NAMALWA (cell line): ENCODE data around the gene TRIM59.

Experiments
- DNase-seq: peaks from one replicate; pipeline ENCODE4 v3.0.0-alpha.2; 2015; ENCODE audit warnings: low spot score

TRIM59 gene

DNA sequence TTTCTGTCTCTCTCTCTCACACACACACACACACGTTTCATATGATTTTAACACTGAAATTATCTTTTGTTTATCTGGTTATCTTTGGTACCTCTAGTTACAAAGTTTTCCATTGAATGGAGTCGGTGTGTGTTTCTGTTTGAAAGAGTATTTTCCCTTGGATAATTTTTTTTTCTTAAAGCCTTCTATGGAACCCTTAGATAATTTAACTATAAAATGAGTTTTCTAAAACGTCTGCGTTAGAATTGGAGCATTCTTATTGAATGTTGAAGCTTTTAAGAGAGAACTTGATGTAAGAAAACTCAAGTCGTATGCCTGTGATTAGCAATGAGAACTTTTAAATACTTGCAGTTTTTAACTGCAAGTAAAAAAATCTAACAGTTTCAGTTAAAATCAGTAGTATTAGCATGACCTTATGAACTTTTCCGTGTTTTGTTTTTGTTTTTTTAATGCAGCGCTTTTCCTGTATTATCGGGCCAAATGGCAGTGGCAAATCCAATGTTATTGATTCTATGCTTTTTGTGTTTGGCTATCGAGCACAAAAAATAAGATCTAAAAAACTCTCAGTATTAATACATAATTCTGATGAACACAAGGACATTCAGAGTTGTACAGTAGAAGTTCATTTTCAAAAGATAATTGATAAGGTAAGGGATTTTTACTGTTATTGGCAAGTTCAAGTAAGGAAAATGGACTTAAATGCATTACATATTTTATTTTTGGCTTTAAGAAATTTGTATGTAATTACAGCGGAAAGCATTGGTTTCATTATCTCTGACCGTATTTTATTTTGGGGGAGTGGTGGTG lies 47.2 kb downstream of the TRIM59 start:
- DNase-seq = peak; percentile 13

- DNase-seq = peak; percentile 65
Observed at GRCh38 chr3:160401291-160402095, 48.1 kb downstream of the TRIM59 start.

- DNase-seq = no peak
Observed at GRCh38 chr3:160400702-160401150, 48.9 kb downstream of the TRIM59 start.

- DNase-seq = peak; percentile 56
Observed at GRCh38 chr3:160400030-160400701, 49.4 kb downstream of the TRIM59 start.

DNA sequence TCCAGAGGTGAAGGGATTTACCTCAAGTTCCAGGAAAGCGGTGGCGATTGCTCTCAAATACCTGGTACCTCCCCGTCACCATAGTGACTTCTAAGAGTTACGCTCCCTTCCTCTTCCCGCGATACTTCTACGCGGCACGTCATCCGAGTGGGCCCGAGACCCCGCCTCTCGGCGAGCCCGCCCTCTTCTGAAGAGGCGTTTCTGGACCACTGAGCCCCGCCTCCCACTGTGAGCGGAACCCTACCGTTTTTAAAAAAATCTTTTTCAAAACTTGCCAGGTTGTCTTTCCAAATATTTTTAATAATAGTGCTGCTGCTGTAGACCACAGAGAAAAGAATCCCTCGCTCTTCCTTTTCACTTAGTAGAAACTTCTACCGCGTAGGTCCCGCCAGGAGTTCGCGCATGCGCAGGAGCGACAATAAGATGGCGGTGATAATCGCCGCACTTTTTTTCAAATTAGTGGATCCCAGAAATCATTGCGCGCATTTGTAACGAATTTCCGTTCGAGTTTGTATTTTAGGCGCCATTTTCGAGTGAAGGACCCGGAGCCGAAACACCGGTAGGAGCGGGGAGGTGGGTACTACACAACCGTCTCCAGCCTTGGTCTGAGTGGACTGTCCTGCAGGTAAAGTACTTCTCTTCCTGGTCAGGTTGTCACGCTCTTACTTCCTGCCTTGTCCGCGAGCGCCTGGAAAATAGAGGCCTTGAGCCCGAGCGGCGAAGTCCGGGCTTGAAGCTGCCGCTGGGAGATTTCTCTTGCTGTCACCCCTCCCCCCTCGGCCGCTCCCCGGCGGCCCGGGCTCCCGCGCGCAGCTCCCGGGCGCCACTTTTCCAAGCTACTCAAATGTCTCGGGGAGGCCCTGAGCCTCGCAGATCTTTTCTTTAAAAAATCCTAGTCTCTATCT lies 50.2 kb downstream of the TRIM59 start, which contains the start of the genes IFT80 and SMC4:
Gene IFT80, minus strand, starts transcription at position 101 of the 905 bp plus-strand sequence. CDS start 14,625 bp downstream, outside the sequence.
Gene SMC4, plus strand, starts transcription at position 526 of the 905 bp plus-strand sequence. CDS start 1,177 bp downstream, outside the sequence.
- DNase-seq = peak; percentile 98

DNA sequence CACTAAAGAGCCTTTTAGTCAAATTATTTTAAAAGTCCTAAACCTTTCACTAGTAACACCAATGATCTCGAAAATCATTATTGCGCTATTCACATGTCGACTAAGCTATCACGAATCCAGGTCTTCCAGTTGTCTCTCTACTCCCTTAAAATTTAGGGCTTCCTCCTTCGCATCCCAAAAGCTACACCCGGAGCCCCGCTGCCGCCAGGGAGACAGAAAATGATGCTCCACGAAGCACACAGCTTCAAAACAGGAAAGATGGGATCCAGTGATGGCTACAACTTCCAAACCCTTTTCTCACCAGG lies 50.8 kb downstream of the TRIM59 start:
- DNase-seq = no peak

DNA sequence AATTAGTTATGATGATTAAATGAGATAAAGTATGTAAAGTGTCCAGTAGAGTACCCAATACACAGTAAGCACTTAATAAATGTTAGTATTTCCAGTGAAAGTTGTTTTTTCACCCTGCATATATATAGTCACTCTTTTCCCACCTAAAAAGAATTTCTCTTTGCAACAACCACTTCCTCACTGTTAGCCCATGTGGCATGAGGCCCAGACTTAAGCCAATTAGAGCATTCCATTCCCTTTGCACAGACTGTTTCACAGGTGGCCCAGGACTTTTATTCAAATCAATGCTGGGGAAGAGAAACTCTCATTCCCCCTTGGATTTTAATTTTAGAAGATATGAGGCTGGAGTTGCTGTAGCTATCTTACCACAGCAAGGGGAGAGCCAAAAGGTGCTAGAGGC lies 54.3 kb downstream of the TRIM59 start:
- no peak for DNase-seq

GRCh38 chr3:160394009-160394392 lies 55.6 kb downstream of the TRIM59 start:
- DNase-seq = no peak

GRCh38 chr3:160393346-160394008 lies 56.1 kb downstream of the TRIM59 start:
- no peak for DNase-seq

DNA sequence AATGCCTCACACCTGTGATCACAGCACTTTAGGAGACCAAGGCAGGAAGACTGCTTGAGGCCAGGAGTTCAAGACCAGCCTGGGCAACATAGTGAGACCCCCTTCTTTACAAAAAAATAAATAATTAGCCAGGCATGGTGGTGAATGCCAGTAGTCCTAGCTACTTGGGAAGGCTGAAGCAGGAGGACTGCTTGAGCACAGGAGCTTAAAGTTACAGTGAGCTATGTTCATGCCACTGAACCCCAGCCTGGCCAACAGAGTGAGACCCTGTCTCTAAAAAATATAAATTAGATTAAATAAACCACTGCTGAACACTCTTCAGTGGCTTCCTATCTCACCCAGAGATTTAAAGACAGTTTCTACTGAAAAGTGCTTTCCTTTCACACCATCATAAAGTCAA lies 56.8 kb downstream of the TRIM59 start:
- no peak for DNase-seq

GRCh38 chr3:160390565-160391138 lies 58.9 kb downstream of the TRIM59 start:
- DNase-seq = no peak
